Ishikawa (cell line): ENCODE measurements around the gene DEFB113.

ENCODE experiments used
- CEBPB ChIP-seq: IDR thresholded peaks from 2 replicates; pipeline ENCODE4 v1.6.1; 2012
- CREB1 ChIP-seq: IDR thresholded peaks from 2 replicates; pipeline ENCODE4 v1.6.1; 2012; ENCODE audit warnings: low read depth
- EGR1 ChIP-seq: IDR thresholded peaks from 2 replicates; pipeline ENCODE4 v1.6.1; 2012
- EP300 ChIP-seq: IDR thresholded peaks from 2 replicates; pipeline ENCODE4 v1.6.1; 2012; ENCODE audit warnings: borderline replicate concordance
- FOXM1 ChIP-seq: IDR thresholded peaks from 2 replicates; pipeline ENCODE4 v1.6.1; 2012; ENCODE audit warnings: low read depth, borderline replicate concordance
- NFIC ChIP-seq: IDR thresholded peaks from 2 replicates; pipeline ENCODE4 v1.6.1; 2012
- RAD21 ChIP-seq: IDR thresholded peaks from 2 replicates; pipeline ENCODE4 v1.6.1; 2012; ENCODE audit warnings: low read depth
- TAF1 ChIP-seq: IDR thresholded peaks from 2 replicates; pipeline ENCODE4 v1.6.1; 2012; ENCODE audit warnings: low read depth, mild to moderate bottlenecking
- TCF12 ChIP-seq: IDR thresholded peaks from 2 replicates; pipeline ENCODE4 v1.6.1; 2012; ENCODE audit warnings: low read depth
- TEAD4 ChIP-seq: IDR thresholded peaks from 2 replicates; pipeline ENCODE4 v1.6.1; 2012
- YY1 ChIP-seq: IDR thresholded peaks from 2 replicates; pipeline ENCODE4 v1.6.1; 2012; ENCODE audit warnings: low read depth
- ZBTB7A ChIP-seq: IDR thresholded peaks from 2 replicates; pipeline ENCODE4 v1.6.1; 2012; ENCODE audit warnings: low read depth
- TF ChIP-seq, protein P1 (sequence below): IDR thresholded peaks from 2 replicates; pipeline ENCODE4 v1.6.1; 2012
- TF ChIP-seq, protein P2 (sequence below): IDR thresholded peaks from 2 replicates; pipeline ENCODE4 v1.6.1; 2012
- TF ChIP-seq, protein P3 (sequence below): IDR thresholded peaks from 2 replicates; pipeline ENCODE4 v1.6.1; 2012; ENCODE audit warnings: low read depth, mild to moderate bottlenecking

Gene DEFB113

DNA sequence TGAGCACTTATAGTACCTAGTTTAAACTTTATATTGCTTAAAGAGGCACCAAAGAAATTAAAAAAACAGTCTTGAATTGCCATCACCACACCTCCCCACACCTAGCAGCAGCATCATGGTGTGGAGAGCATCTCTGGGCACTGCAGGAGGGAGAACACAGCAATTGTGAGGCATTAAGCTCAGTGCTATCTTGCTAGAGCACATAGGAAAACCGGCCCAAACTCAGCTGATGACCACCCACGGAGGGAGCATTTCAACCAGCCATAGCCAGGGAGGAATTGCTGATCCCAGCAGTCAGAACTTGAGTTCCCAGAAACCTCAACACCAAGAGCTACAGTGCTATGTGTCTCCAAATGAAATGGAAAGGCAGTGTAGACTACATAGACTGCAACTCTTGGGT, 19.5 kb upstream of the DEFB113 start:
- TF ChIP-seq RAD21 = no peak
- no peak for TF ChIP-seq CREB1
- TF ChIP-seq TAF1 = no peak
- TF ChIP-seq TCF12 = no peak
- no peak for TF ChIP-seq EGR1
- TF ChIP-seq, protein P1, sequence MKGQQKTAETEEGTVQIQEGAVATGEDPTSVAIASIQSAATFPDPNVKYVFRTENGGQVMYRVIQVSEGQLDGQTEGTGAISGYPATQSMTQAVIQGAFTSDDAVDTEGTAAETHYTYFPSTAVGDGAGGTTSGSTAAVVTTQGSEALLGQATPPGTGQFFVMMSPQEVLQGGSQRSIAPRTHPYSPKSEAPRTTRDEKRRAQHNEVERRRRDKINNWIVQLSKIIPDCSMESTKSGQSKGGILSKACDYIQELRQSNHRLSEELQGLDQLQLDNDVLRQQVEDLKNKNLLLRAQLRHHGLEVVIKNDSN = no peak
- no peak for TF ChIP-seq YY1
- TF ChIP-seq, protein P2, sequence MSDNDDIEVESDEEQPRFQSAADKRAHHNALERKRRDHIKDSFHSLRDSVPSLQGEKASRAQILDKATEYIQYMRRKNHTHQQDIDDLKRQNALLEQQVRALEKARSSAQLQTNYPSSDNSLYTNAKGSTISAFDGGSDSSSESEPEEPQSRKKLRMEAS = no peak
- no peak for TF ChIP-seq EP300
- no peak for TF ChIP-seq TEAD4
- no peak for TF ChIP-seq CEBPB
- TF ChIP-seq, protein P3, sequence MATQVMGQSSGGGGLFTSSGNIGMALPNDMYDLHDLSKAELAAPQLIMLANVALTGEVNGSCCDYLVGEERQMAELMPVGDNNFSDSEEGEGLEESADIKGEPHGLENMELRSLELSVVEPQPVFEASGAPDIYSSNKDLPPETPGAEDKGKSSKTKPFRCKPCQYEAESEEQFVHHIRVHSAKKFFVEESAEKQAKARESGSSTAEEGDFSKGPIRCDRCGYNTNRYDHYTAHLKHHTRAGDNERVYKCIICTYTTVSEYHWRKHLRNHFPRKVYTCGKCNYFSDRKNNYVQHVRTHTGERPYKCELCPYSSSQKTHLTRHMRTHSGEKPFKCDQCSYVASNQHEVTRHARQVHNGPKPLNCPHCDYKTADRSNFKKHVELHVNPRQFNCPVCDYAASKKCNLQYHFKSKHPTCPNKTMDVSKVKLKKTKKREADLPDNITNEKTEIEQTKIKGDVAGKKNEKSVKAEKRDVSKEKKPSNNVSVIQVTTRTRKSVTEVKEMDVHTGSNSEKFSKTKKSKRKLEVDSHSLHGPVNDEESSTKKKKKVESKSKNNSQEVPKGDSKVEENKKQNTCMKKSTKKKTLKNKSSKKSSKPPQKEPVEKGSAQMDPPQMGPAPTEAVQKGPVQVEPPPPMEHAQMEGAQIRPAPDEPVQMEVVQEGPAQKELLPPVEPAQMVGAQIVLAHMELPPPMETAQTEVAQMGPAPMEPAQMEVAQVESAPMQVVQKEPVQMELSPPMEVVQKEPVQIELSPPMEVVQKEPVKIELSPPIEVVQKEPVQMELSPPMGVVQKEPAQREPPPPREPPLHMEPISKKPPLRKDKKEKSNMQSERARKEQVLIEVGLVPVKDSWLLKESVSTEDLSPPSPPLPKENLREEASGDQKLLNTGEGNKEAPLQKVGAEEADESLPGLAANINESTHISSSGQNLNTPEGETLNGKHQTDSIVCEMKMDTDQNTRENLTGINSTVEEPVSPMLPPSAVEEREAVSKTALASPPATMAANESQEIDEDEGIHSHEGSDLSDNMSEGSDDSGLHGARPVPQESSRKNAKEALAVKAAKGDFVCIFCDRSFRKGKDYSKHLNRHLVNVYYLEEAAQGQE = no peak
- TF ChIP-seq NFIC = no peak
- no peak for TF ChIP-seq FOXM1
- no peak for TF ChIP-seq ZBTB7A

DNA sequence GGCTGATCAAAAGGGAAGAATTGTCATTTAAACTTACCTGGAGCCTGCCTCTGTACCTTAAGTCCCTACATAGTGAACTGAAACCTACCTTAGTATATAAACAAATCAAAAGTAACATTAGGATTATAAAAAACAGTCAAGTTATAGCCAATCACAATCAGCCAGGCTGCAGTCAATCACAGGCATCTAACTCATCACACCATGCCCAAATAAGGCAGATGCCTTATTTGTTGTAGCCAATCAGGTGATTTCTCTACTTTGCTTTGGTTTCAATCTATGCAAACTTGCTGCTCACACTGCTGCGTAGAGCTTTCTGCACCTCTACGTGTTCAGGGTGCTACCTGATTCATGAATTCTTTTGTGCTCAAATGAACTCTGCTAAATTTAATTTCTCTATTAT, 18.3 kb upstream of the DEFB113 start:
- no peak for TF ChIP-seq ZBTB7A
- no peak for TF ChIP-seq CEBPB
- TF ChIP-seq, protein P3 = no peak
- no peak for TF ChIP-seq TCF12
- TF ChIP-seq, protein P1 = no peak
- no peak for TF ChIP-seq TEAD4
- no peak for TF ChIP-seq RAD21
- TF ChIP-seq, protein P2 = no peak
- TF ChIP-seq EGR1 = no peak
- no peak for TF ChIP-seq TAF1
- TF ChIP-seq NFIC = no peak
- no peak for TF ChIP-seq YY1
- TF ChIP-seq EP300 = no peak
- TF ChIP-seq FOXM1 = no peak
- TF ChIP-seq CREB1 = no peak

DNA sequence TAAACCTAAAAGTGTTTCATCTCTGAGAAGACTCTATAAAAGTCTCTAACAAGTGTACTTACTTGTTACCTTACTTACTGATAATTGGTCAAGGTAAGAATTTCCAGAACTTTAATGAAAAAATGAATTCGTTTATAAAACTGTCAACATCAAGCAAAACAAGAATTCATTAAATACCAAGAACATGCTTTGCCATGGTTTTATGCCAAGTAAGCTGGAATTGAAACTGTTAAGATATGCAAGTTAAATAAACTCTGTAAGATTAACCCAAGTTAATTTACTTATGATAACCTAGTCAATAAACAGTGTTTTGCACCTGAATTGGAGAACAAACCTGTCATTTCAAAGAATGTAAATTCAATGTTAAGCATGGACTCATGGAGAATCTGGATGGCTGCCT, 17.1 kb upstream of the DEFB113 start:
- TF ChIP-seq, protein P2 = no peak
- TF ChIP-seq, protein P1 = no peak
- TF ChIP-seq EGR1 (no peak), TAF1 (no peak), FOXM1 (no peak)

DNA sequence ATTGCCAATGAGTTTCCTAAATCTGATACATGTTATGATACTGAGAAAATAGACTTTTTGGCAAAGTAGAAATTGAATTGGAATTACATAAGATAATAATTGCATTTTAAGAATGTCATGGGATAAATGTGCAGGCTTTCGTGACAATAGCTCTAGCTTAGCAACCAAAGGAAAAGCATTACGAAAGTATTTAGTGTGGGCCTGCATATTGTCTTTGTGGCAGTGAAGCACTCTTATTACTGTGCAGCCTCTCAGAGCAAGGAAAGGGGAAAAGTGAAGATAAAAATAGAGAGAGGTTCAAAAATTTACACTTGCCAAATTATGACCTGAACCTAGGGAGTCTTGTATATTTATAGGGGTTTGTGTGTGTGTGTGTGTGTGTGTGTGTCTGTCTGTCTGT, 12.6 kb upstream of the DEFB113 start:
- TF ChIP-seq TEAD4 (no peak), EGR1 (no peak), CEBPB (no peak), YY1 (no peak), RAD21 (no peak), FOXM1 (no peak), ZBTB7A (no peak), EP300 (no peak), TAF1 (no peak), TCF12 (no peak), CREB1 (no peak)
- TF ChIP-seq, protein P2 = no peak
- TF ChIP-seq, protein P3 = no peak
